ENCODE measurements around the gene CYSTM1. TPM values are rescaled to one million over a fixed set of nuclear protein-coding genes. Genes with fewer than 3 reads are reported as not detected.

CYSTM1 gene
- polyA plus RNA-seq, 1 donor from 2014 or later, result 6.6 TPM

GRCh38 chr5:140151144-140152021 lies 23.6 kb upstream of the CYSTM1 start:
- H3K9me3 ChIP-seq (ENCODE audit: low read length), result no peaks in the 10 kb centered on the region
- no peak overlapping the region for H3K9ac ChIP-seq (ENCODE audit: low read length)
- no peaks in the 10 kb centered on the region for H3K36me3 ChIP-seq (ENCODE audit: insufficient read depth, low read length)
- H3F3A ChIP-seq (ENCODE audit: insufficient read depth, low read length, poor library complexity, severe bottlenecking), result no peaks in the 10 kb centered on the region
- no peak overlapping the region for H3K4me2 ChIP-seq (ENCODE audit: low read length)
- no peak overlapping the region for H3K4me3 ChIP-seq (ENCODE audit: low read length)
- no peak overlapping the region for H2AFZ ChIP-seq (ENCODE audit: low read depth, low read length)
- peaks cover 23% of the 10 kb centered on the region for H3K27me3 ChIP-seq (ENCODE audit: insufficient read depth, low read depth, low read length)
- no peak overlapping the region for H3K27ac ChIP-seq (ENCODE audit: low read length)
- no peak for TF ChIP-seq EP300 (conservative IDR thresholded peaks at IDR 0.05; ENCODE audit: poor library complexity, severe bottlenecking)
- TF ChIP-seq EZH2 (IDR thresholded peaks at IDR 0.05; ENCODE audit: borderline replicate concordance, insufficient read depth, low read length, poor library complexity, severe bottlenecking), result no peak
- no peak for TF ChIP-seq TAF1 (IDR thresholded peaks at IDR 0.05; ENCODE audit: low read depth)
- no peak for TF ChIP-seq SMC3 (conservative IDR thresholded peaks at IDR 0.05; ENCODE audit: poor library complexity)
- no peak for TF ChIP-seq REST (IDR thresholded peaks at IDR 0.05; ENCODE audit: borderline replicate concordance)
- TF ChIP-seq MXI1 (conservative IDR thresholded peaks at IDR 0.05; ENCODE audit: poor library complexity, severe bottlenecking), result no peak
- TF ChIP-seq RAD21 (conservative IDR thresholded peaks at IDR 0.05), result no peak
- TF ChIP-seq, protein P1, sequence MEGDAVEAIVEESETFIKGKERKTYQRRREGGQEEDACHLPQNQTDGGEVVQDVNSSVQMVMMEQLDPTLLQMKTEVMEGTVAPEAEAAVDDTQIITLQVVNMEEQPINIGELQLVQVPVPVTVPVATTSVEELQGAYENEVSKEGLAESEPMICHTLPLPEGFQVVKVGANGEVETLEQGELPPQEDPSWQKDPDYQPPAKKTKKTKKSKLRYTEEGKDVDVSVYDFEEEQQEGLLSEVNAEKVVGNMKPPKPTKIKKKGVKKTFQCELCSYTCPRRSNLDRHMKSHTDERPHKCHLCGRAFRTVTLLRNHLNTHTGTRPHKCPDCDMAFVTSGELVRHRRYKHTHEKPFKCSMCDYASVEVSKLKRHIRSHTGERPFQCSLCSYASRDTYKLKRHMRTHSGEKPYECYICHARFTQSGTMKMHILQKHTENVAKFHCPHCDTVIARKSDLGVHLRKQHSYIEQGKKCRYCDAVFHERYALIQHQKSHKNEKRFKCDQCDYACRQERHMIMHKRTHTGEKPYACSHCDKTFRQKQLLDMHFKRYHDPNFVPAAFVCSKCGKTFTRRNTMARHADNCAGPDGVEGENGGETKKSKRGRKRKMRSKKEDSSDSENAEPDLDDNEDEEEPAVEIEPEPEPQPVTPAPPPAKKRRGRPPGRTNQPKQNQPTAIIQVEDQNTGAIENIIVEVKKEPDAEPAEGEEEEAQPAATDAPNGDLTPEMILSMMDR (IDR thresholded peaks at IDR 0.05; ENCODE audit: poor library complexity, severe bottlenecking), result no peak
- no peak for TF ChIP-seq POLR2AphosphoS5 (IDR thresholded peaks at IDR 0.05)
- no peaks in the 10 kb centered on the region for H4K20me1 ChIP-seq (ENCODE audit: insufficient read depth)
- H3K79me2 ChIP-seq (replicated peaks; ENCODE audit: insufficient read depth, low read length), result no peaks in the 10 kb centered on the region
- no peaks in the 10 kb centered on the region for H3K9me2 ChIP-seq (ENCODE audit: insufficient read depth, low read length)

GRCh38 chr5:140152022-140152999 lies 22.7 kb upstream of the CYSTM1 start:
- Histone ChIP-seq H3K27me3 (ENCODE audit: insufficient read depth, low read depth, low read length) (peaks cover 14% of the 10 kb centered on the region), H3F3A (ENCODE audit: insufficient read depth, low read length, poor library complexity, severe bottlenecking) (no peaks in the 10 kb centered on the region), H2AFZ (ENCODE audit: low read depth, low read length) (no peak overlapping the region), H3K9me2 (ENCODE audit: insufficient read depth, low read length) (no peaks in the 10 kb centered on the region), H3K36me3 (ENCODE audit: insufficient read depth, low read length) (no peaks in the 10 kb centered on the region), H3K4me2 (ENCODE audit: low read length) (no peak overlapping the region), H3K9me3 (ENCODE audit: low read length) (no peaks in the 10 kb centered on the region), H3K79me2 (replicated peaks; ENCODE audit: insufficient read depth, low read length) (no peaks in the 10 kb centered on the region), H3K9ac (ENCODE audit: low read length) (no peak overlapping the region), H3K4me3 (ENCODE audit: low read length) (no peak overlapping the region), H4K20me1 (ENCODE audit: insufficient read depth) (no peaks in the 10 kb centered on the region), H3K27ac (ENCODE audit: low read length) (no peak overlapping the region)
- TF ChIP-seq REST (IDR thresholded peaks at IDR 0.05; ENCODE audit: borderline replicate concordance), result no peak
- TF ChIP-seq, protein P1 (IDR thresholded peaks at IDR 0.05; ENCODE audit: poor library complexity, severe bottlenecking), result no peak
- no peak for TF ChIP-seq POLR2AphosphoS5 (IDR thresholded peaks at IDR 0.05)
- TF ChIP-seq RAD21 (conservative IDR thresholded peaks at IDR 0.05), result no peak
- TF ChIP-seq SMC3 (conservative IDR thresholded peaks at IDR 0.05; ENCODE audit: poor library complexity), result no peak
- TF ChIP-seq EP300 (conservative IDR thresholded peaks at IDR 0.05; ENCODE audit: poor library complexity, severe bottlenecking), result no peak
- no peak for TF ChIP-seq MXI1 (conservative IDR thresholded peaks at IDR 0.05; ENCODE audit: poor library complexity, severe bottlenecking)
- TF ChIP-seq EZH2 (IDR thresholded peaks at IDR 0.05; ENCODE audit: borderline replicate concordance, insufficient read depth, low read length, poor library complexity, severe bottlenecking), result no peak
- no peak for TF ChIP-seq TAF1 (IDR thresholded peaks at IDR 0.05; ENCODE audit: low read depth)

Measured in neural cell (in vitro differentiated cells).